ENCODE measurements around the gene SOX1.

- no peak for TF ChIP-seq CTCF (IDR thresholded peaks at IDR 0.05; ENCODE audit: low read length)
- no peak for TF ChIP-seq EZH2 (optimal IDR thresholded peaks at IDR 0.05; ENCODE audit: low read depth, low read length)
- no peak for TF ChIP-seq EZH2phosphoT487 (IDR thresholded peaks at IDR 0.05; ENCODE audit: low read length)
Measured at GRCh38 chr13:112111239-112111857, 44.4 kb downstream of the SOX1 start.
